T-helper 1 cell treated with Interleukin-12 subunit alpha and Interleukin-12 subunit beta and Interleukin-4 antibody, amounts not matched to agents 30 μg/mL and 1 μg/mL, for 36 hours (primary cell): ENCODE measurements around the gene P3R3URF.

Experiments used
- H3K27ac Mint-ChIP-seq: one replicate; pipeline ENCODE4 v1.8.0; 2021; ENCODE audit warnings: mild to moderate bottlenecking, mixed read lengths
- H3K27me3 Mint-ChIP-seq: one replicate; pipeline ENCODE4 v1.8.0; 2021; ENCODE audit warnings: low read depth, mixed read lengths
- H3K36me3 Mint-ChIP-seq: one replicate; pipeline ENCODE4 v1.8.0; 2021; ENCODE audit warnings: low read depth, mixed read lengths
- H3K4me1 Mint-ChIP-seq: one replicate; pipeline ENCODE4 v1.8.0; 2021; ENCODE audit warnings: low read depth, mixed read lengths
- H3K4me3 Mint-ChIP-seq: one replicate; pipeline ENCODE4 v1.8.0; 2021; ENCODE audit warnings: mild to moderate bottlenecking, moderate library complexity, mixed read lengths
- H3K9me3 Mint-ChIP-seq: one replicate; pipeline ENCODE4 v1.8.0; 2021; ENCODE audit warnings: mixed read lengths

Gene P3R3URF

GRCh38 chr1:46171351-46171750 is 4.9 kb downstream of the P3R3URF start:
- H3K4me1 Mint-ChIP-seq = peaks cover 11% of the 10 kb centered on the region
- H3K9me3 Mint-ChIP-seq = no peaks in the 10 kb centered on the region
- H3K36me3 Mint-ChIP-seq = no peaks in the 10 kb centered on the region
- peaks cover 23% of the 10 kb centered on the region for H3K27me3 Mint-ChIP-seq
- H3K4me3 Mint-ChIP-seq = no peak overlapping the region
- no peak overlapping the region for H3K27ac Mint-ChIP-seq

- Mint-ChIP-seq H3K9me3 (no peaks in the 10 kb centered on the region), H3K36me3 (no peaks in the 10 kb centered on the region), H3K27me3 (peaks cover 25% of the 10 kb centered on the region), H3K4me1 (peaks cover 12% of the 10 kb centered on the region), H3K27ac (no peak overlapping the region), H3K4me3 (no peak overlapping the region)
Observed at GRCh38 chr1:46169811-46170454, 6.4 kb downstream of the P3R3URF start.

GRCh38 chr1:46168477-46168876 is 7.8 kb downstream of the P3R3URF start:
- no peak overlapping the region for H3K27ac Mint-ChIP-seq

GRCh38 chr1:46166521-46167462 is 9.5 kb downstream of the P3R3URF start:
- no peaks in the 10 kb centered on the region for H3K36me3 Mint-ChIP-seq
- H3K9me3 Mint-ChIP-seq = no peaks in the 10 kb centered on the region
- peak overlapping the region; percentile 84 for H3K27ac Mint-ChIP-seq
- H3K4me1 Mint-ChIP-seq = peaks cover 12% of the 10 kb centered on the region
- H3K4me3 Mint-ChIP-seq = peak overlapping the region; percentile 83
- peaks cover 39% of the 10 kb centered on the region for H3K27me3 Mint-ChIP-seq

More at GRCh38 chr1:46168477-46168876, 7.8 kb downstream of the P3R3URF start:
- H3K9me3 Mint-ChIP-seq = no peaks in the 10 kb centered on the region
- H3K4me1 Mint-ChIP-seq = peaks cover 12% of the 10 kb centered on the region
- H3K27me3 Mint-ChIP-seq = peaks cover 38% of the 10 kb centered on the region
- H3K36me3 Mint-ChIP-seq = no peaks in the 10 kb centered on the region
- H3K4me3 Mint-ChIP-seq = no peak overlapping the region

GRCh38 chr1:46160212-46160611 is 16.1 kb downstream of the P3R3URF start:
- Mint-ChIP-seq H3K27me3 (peaks cover 16% of the 10 kb centered on the region), H3K4me1 (no peaks in the 10 kb centered on the region), H3K9me3 (no peaks in the 10 kb centered on the region), H3K36me3 (no peaks in the 10 kb centered on the region), H3K4me3 (no peak overlapping the region), H3K27ac (no peak overlapping the region)

- Mint-ChIP-seq H3K9me3 (no peaks in the 10 kb centered on the region), H3K4me1 (no peaks in the 10 kb centered on the region), H3K36me3 (no peaks in the 10 kb centered on the region)
Observed at GRCh38 chr1:46159516-46159915, 16.8 kb downstream of the P3R3URF start.

GRCh38 chr1:46158312-46159281 is 17.7 kb downstream of the P3R3URF start:
- Mint-ChIP-seq H3K27me3 (peaks cover 3% of the 10 kb centered on the region), H3K9me3 (no peaks in the 10 kb centered on the region), H3K4me3 (no peak overlapping the region), H3K27ac (no peak overlapping the region), H3K4me1 (no peaks in the 10 kb centered on the region), H3K36me3 (no peaks in the 10 kb centered on the region)

More at GRCh38 chr1:46159516-46159915, 16.8 kb downstream of the P3R3URF start:
- H3K4me3 Mint-ChIP-seq = no peak overlapping the region
- no peak overlapping the region for H3K27ac Mint-ChIP-seq
- H3K27me3 Mint-ChIP-seq = peaks cover 10% of the 10 kb centered on the region

- Mint-ChIP-seq H3K36me3 (no peaks in the 10 kb centered on the region), H3K4me3 (no peak overlapping the region), H3K27ac (no peak overlapping the region), H3K9me3 (no peaks in the 10 kb centered on the region), H3K27me3 (no peaks in the 10 kb centered on the region), H3K4me1 (no peaks in the 10 kb centered on the region)
Observed at GRCh38 chr1:46157916-46158311, 18.4 kb downstream of the P3R3URF start.

- Mint-ChIP-seq H3K4me1 (no peaks in the 10 kb centered on the region), H3K36me3 (no peaks in the 10 kb centered on the region), H3K27ac (no peak overlapping the region), H3K9me3 (no peaks in the 10 kb centered on the region), H3K27me3 (no peaks in the 10 kb centered on the region), H3K4me3 (no peak overlapping the region)
Observed at GRCh38 chr1:46153732-46154131, 22.6 kb downstream of the P3R3URF start.

GRCh38 chr1:46153228-46153627 is 23.1 kb downstream of the P3R3URF start:
- Mint-ChIP-seq H3K9me3 (no peaks in the 10 kb centered on the region), H3K27ac (no peak overlapping the region), H3K4me3 (no peak overlapping the region), H3K36me3 (no peaks in the 10 kb centered on the region), H3K27me3 (peaks cover 3% of the 10 kb centered on the region), H3K4me1 (no peaks in the 10 kb centered on the region)

- peaks cover 11% of the 10 kb centered on the region for H3K27me3 Mint-ChIP-seq
- H3K4me3 Mint-ChIP-seq = no peak overlapping the region
- H3K27ac Mint-ChIP-seq = no peak overlapping the region
- no peaks in the 10 kb centered on the region for H3K4me1 Mint-ChIP-seq
- H3K9me3 Mint-ChIP-seq = no peaks in the 10 kb centered on the region
- H3K36me3 Mint-ChIP-seq = no peaks in the 10 kb centered on the region
Observed at GRCh38 chr1:46152016-46152415, 24.3 kb downstream of the P3R3URF start.

GRCh38 chr1:46150085-46150484 is 26.2 kb downstream of the P3R3URF start:
- H3K9me3 Mint-ChIP-seq = no peaks in the 10 kb centered on the region

GRCh38 chr1:46148318-46148717 is 28.0 kb downstream of the P3R3URF start:
- Mint-ChIP-seq H3K4me1 (no peaks in the 10 kb centered on the region), H3K4me3 (no peak overlapping the region), H3K36me3 (no peaks in the 10 kb centered on the region), H3K27ac (no peak overlapping the region), H3K9me3 (no peaks in the 10 kb centered on the region), H3K27me3 (peaks cover 11% of the 10 kb centered on the region)

More at GRCh38 chr1:46150085-46150484, 26.2 kb downstream of the P3R3URF start:
- Mint-ChIP-seq H3K27me3 (peaks cover 11% of the 10 kb centered on the region), H3K27ac (no peak overlapping the region), H3K36me3 (no peaks in the 10 kb centered on the region), H3K4me3 (no peak overlapping the region), H3K4me1 (no peaks in the 10 kb centered on the region)

- Mint-ChIP-seq H3K36me3 (no peaks in the 10 kb centered on the region), H3K9me3 (no peaks in the 10 kb centered on the region), H3K4me1 (peaks cover 8% of the 10 kb centered on the region), H3K27me3 (peaks cover 40% of the 10 kb centered on the region), H3K4me3 (no peak overlapping the region), H3K27ac (no peak overlapping the region)
Observed at GRCh38 chr1:46137916-46138315, 38.4 kb downstream of the P3R3URF start.
